ENCODE results near the gene MARS1. TPM values are rescaled to one million over a fixed set of nuclear protein-coding genes. Genes with fewer than 3 reads are reported as not detected.

MARS1 gene
- total RNA-seq, 2 donors from 2014 or later: 254 to 263 TPM

DNA sequence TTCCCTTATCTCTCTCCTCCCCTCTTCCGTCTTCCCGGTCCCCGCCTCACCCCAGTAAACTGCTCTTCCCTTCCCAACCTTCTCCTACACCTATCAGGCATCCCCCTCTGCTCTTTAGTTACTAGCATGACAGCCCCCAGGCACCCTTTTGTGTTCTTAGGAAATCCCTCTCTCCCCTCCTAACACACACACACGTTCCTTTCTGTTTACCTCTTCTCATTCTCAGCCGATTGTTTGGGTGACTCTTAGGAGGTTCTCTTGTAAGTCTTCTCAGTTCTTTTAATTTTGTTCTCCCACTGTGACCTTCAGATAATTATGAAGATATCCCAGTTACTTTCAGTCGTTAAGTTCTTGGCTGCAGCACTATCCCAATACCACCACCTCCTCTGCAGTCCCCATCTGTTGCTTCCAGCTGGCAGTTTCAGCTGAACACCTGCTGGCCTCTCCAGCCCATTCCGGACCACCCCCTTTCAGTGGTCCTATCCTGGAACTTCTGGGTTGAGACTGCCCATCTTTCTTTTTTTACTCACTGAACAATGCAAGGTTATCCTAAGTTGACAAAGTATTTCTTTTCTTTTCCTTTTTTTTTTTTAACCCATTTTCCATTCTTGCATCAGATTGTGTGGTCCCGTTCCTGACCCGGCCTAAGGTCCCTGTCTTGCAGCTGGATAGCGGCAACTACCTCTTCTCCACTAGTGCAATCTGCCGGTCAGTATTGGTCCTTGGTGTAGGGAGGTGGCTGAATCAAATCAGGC is 711 bp downstream of the MARS1 start:
- H3K9me3 Mint-ChIP-seq: peaks cover 2% of the 10 kb centered on the region
- H3K4me1 Mint-ChIP-seq: peaks cover 14% of the 10 kb centered on the region
- peak overlapping the region; percentile 98 for H3K4me3 Mint-ChIP-seq
- peak overlapping the region; percentile 95 for H3K27ac Mint-ChIP-seq
- peaks cover 41% of the 10 kb centered on the region for H3K36me3 Mint-ChIP-seq (ENCODE audit: low read depth)
- no peaks in the 10 kb centered on the region for H3K27me3 Mint-ChIP-seq (ENCODE audit: insufficient read depth)
- Histone ChIP-seq H3K27me3 (ENCODE audit: control insufficient read depth, insufficient read depth, low read length, poor library complexity, severe bottlenecking) (no peaks in the 10 kb centered on the region), H3K4me3 (ENCODE audit: low read length) (peak overlapping the region; percentile 99), H3K9ac (ENCODE audit: extremely low read depth, low read length, poor library complexity, severe bottlenecking) (peak overlapping the region; percentile 90), H3K27ac (ENCODE audit: low read depth, low read length) (peak overlapping the region; percentile 94), H3K9me3 (ENCODE audit: control insufficient read depth, low read length) (no peaks in the 10 kb centered on the region), H3K4me1 (ENCODE audit: control insufficient read depth, insufficient read depth, low read length) (no peaks in the 10 kb centered on the region), H3K36me3 (ENCODE audit: control insufficient read depth, insufficient read depth, low read length) (peaks cover 40% of the 10 kb centered on the region)
- peak; percentile 56 for DNase-seq
- no peak for TF ChIP-seq CTCF (conservative IDR thresholded peaks at IDR 0.05)
- 18 to 31% methylated on average over 6 to 11 of the region's 11 CpGs for WGBS, 2 experiments (ENCODE audit: insufficient coverage in 1 of 2, insufficient read length in 1 of 2)

GRCh38 chr12:57489157-57489641 is 1.3 kb downstream of the MARS1 start:
- Histone ChIP-seq H3K9ac (ENCODE audit: extremely low read depth, low read length, poor library complexity, severe bottlenecking) (peak overlapping the region; percentile 90), H3K4me3 (ENCODE audit: low read length) (peak overlapping the region; percentile 99), H3K27me3 (ENCODE audit: control insufficient read depth, insufficient read depth, low read length, poor library complexity, severe bottlenecking) (no peaks in the 10 kb centered on the region), H3K9me3 (ENCODE audit: control insufficient read depth, low read length) (no peaks in the 10 kb centered on the region), H3K36me3 (ENCODE audit: control insufficient read depth, insufficient read depth, low read length) (peaks cover 43% of the 10 kb centered on the region), H3K27ac (ENCODE audit: low read depth, low read length) (no peak overlapping the region), H3K4me1 (ENCODE audit: control insufficient read depth, insufficient read depth, low read length) (no peaks in the 10 kb centered on the region)
- no peak for TF ChIP-seq CTCF (conservative IDR thresholded peaks at IDR 0.05)
- peak overlapping the region; percentile 98 for H3K4me3 Mint-ChIP-seq
- H3K36me3 Mint-ChIP-seq (ENCODE audit: low read depth): peaks cover 45% of the 10 kb centered on the region
- no peak for DNase-seq
- peaks cover 2% of the 10 kb centered on the region for H3K9me3 Mint-ChIP-seq
- H3K27ac Mint-ChIP-seq: peak overlapping the region; percentile 95
- H3K4me1 Mint-ChIP-seq: peaks cover 14% of the 10 kb centered on the region
- H3K27me3 Mint-ChIP-seq (ENCODE audit: insufficient read depth): no peaks in the 10 kb centered on the region
- 93 to 100% methylated on average over 4 to 5 of the region's 5 CpGs for WGBS, 2 experiments (ENCODE audit: insufficient coverage in 1 of 2, insufficient read length in 1 of 2)

GRCh38 chr12:57490126-57490525 is 2.3 kb downstream of the MARS1 start:
- Mint-ChIP-seq H3K36me3 (ENCODE audit: low read depth) (peaks cover 51% of the 10 kb centered on the region), H3K4me3 (no peak overlapping the region), H3K27ac (no peak overlapping the region)

More at GRCh38 chr12:57490126-57490525, 2.3 kb downstream of the MARS1 start:
- Histone ChIP-seq H3K9ac (ENCODE audit: extremely low read depth, low read length, poor library complexity, severe bottlenecking) (no peak overlapping the region), H3K36me3 (ENCODE audit: control insufficient read depth, insufficient read depth, low read length) (peaks cover 44% of the 10 kb centered on the region), H3K9me3 (ENCODE audit: control insufficient read depth, low read length) (no peaks in the 10 kb centered on the region), H3K4me3 (ENCODE audit: low read length) (no peak overlapping the region), H3K27me3 (ENCODE audit: control insufficient read depth, insufficient read depth, low read length, poor library complexity, severe bottlenecking) (no peaks in the 10 kb centered on the region), H3K27ac (ENCODE audit: low read depth, low read length) (no peak overlapping the region), H3K4me1 (ENCODE audit: control insufficient read depth, insufficient read depth, low read length) (no peaks in the 10 kb centered on the region)
- no peak for DNase-seq
- Mint-ChIP-seq H3K27me3 (ENCODE audit: insufficient read depth) (no peaks in the 10 kb centered on the region), H3K4me1 (peaks cover 14% of the 10 kb centered on the region), H3K9me3 (peaks cover 6% of the 10 kb centered on the region)
- no peak for TF ChIP-seq CTCF (conservative IDR thresholded peaks at IDR 0.05)
- WGBS, 2 experiments (ENCODE audit: insufficient coverage in 1 of 2, insufficient read length in 1 of 2): 93 to 99% methylated on average over 3 to 4 of the region's 4 CpGs

Measured in endodermal cell (in vitro differentiated cells).